NOMO-1 treated with dmso at 0.1 percent for 144 hours (cell line): ENCODE data around the gene COL7A1.
A peak's percentile ranks its signal among the peaks of the same experiment; 100 is the strongest.
"Not testable (repeated sequence)": the region's sequence is repeated elsewhere in the genome, so short reads cannot be mapped to it uniquely, and the experiment has no call there.

Source experiments
- DNase-seq: peaks from one replicate; lab custom pipeline; 2025; ENCODE audit not compliant: unreplicated experiment; lab: John Stamatoyannopoulos, UW

COL7A1 gene

DNA sequence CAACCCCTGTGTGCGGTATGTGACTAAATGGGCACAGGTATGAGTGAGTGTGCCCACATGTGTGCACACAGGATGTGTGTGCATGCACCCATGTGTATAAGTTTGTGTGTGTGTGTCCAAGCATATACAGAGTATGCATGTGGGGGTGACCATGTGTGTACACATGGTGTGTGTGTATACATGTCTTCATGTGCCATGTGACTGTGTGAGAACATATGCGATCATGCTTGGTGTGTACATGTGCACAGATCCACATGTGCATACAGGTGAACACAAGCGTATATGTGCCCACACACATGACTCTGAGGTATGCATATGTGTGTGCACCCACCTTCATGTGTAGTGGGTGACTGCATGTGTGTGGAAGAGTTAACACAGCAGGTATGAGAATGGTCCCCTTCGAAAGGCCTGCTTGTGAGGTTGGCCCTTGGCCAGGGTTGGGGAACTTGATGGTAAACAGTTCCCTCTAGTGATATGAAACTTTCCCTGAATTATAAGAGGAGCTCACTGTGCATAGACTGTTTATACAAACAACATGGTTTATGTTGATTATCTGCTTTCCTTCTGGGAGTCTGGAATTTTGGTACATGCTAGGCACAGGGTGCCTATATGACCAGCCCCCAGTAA is 48.8 kb downstream of the COL7A1 start:
- DNase-seq = no peak

GRCh38 chr3:48544141-48544540 is 51.0 kb downstream of the COL7A1 start:
- DNase-seq = no peak

DNA sequence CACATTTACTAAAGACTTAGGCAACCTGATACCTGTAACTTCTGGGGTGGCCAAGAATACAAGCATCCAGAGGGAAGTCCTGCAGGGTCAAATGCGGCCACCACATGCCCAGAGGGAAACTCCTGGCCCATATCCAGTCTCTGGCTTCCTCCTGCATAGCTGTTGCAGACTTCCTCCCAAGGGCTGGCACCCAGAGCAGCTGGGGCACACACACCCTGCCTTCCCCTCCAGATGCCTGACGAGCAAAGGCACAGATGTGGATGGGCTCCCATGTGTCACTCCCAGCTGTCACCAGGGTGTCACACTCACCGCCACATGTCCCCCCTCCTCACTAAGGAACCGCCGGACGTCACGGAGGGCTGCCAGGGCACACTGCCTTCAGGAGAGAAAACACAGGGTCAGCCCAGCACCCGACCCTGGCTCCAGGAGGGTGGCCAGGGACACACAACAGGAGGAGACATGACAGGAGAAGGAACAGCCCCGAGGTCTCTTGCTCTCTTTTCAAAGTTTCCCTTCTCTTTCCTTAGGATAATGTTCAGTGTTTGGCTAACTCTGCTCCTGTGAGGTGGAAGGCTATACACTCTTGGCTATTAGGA is 51.8 kb downstream of the COL7A1 start:
- no peak for DNase-seq

- no peak for DNase-seq
These were observed 56.7 kb downstream of the COL7A1 start for GRCh38 chr3:48538451-48538850.

DNA sequence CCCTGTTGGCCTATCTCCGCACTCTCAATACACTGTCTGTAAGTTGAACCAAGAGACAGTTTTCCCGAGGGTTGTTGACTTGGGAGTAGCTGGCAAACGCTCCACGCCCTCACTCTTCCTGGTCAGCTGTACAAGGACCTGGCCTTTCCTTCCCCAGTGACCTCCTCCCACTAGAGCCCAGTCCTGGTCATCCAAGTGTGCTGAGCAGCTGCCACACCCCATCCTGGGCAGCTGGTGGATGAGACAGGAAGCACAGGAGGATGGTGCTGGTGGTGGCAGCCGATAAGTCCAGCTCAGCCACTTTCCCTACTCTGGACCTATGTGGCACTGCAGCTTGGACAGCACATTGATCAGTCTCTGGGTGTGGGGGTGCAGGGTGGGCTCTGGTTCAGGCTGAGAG is 58.3 kb downstream of the COL7A1 start:
- no peak for DNase-seq

GRCh38 chr3:48536116-48536515 is 59.0 kb downstream of the COL7A1 start:
- DNase-seq = no peak

DNA sequence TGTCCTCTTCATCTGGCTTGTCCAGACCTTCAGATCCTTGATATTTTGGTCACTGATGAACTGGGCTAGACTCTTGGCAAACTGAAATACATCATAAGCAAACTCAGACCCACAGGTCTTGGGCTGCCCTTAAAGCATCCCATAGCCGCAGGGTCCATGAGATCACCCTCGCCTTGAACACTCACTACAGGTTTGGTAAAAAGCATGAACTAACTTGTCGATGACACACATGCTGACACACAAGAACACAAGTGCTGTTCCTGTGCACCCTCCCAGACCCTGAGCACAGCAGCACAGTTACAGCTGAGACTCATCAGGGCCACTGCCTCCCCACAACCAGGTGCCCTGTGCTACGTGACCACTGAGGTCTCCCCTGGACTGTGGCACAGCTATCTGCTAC is 59.6 kb downstream of the COL7A1 start:
- DNase-seq = no peak

- no peak for DNase-seq
These were observed 62.2 kb downstream of the COL7A1 start for GRCh38 chr3:48532977-48533337.

- no peak for DNase-seq
These were observed 62.7 kb downstream of the COL7A1 start for GRCh38 chr3:48532271-48532976.

- DNase-seq = not testable (repeated sequence)
These were observed 64.4 kb downstream of the COL7A1 start for GRCh38 chr3:48530701-48531100.

DNA sequence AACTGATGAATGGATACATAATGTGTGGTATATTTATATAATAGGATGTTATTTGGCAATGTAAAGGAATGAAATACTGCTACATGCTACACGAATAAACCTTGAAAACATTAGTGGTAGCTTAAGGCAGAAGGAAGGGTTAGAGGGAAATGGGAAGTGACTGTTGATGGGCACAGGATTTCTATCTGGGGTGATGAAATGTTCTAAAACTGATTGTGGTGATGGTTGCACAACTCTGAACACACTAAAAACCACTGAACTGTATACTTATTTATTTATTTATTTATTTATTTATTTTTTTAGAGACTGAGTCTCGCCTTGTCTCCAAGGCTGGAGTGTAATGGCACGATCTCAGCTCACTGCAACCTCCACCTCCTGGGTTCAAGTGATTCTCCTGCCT is 66.4 kb downstream of the COL7A1 start:
- peak; percentile 70 for DNase-seq

GRCh38 chr3:48528048-48528447 is 67.1 kb downstream of the COL7A1 start:
- DNase-seq = peak; percentile 63

- no peak for DNase-seq
These were observed 70.2 kb downstream of the COL7A1 start for GRCh38 chr3:48524970-48525369.

GRCh38 chr3:48521635-48522034 is 73.5 kb downstream of the COL7A1 start:
- DNase-seq = no peak

DNA sequence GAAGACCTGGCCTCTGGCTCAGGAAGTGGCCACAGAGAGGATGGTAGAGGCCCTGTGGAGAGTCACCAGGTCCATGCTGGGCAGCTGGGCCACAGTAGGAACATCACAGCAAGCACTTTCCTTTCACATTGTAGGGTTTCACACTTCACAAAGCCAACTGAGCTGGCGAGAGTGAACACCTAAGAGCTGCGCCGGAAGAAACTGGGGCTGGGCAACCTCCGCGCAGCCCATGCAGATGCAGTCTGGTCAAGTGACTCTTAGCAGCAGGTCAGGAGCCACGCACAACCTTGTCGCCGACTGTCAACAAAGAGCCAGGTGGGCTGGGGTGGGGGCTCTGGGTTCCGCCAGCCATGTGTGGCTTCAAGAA is 75.9 kb downstream of the COL7A1 start:
- DNase-seq = no peak

DNA sequence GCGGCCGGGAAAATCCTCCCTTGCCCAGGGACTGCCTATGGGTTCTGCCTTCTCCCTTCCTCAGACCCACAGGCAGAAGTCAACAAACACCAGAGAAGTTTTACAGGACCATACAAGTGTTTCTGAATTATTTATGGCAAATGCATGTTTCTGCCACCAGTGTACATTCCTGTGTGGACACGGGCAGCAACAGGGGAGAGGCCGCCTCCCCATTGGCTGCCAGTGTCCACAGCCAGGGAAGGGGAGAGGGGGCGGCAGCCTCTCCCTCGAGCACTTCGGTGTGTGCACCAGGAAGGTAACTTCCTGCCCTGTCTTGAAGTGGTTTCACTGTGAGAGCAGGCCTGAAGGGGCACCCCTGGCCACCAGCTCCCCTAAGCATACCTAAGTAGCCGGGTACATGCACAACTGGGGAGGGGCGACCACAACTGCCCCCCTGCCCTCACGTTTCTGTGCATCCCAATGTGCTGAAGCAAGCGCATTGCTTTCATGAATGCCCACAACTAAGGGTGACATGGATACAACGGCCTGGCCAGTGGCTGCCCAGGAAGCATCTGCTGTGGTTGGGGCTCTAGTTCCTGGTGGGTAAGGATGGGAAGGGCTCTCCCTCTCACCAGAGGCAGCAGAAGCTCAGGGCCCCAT is 76.4 kb downstream of the COL7A1 start:
- no peak for DNase-seq

DNA sequence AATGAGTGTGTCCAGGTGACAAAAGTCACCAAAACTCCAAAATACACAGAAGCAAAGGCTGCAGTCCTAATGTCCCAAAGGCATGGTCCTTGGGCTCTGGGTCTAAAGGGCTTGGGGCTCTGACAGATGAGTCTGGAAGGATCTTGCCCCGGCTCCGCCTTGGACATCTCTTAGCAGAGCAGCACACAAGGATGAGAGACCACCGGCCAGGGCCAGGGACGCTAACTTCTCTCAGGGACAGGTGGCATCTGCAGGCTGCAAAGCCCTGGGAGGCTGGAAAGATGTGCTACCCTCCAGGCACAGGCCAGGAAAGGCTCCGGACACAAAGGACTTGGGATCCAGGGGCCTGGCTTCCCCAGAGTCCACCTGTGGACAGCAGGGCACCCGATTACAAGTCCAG is 77.1 kb downstream of the COL7A1 start:
- no peak for DNase-seq

DNA sequence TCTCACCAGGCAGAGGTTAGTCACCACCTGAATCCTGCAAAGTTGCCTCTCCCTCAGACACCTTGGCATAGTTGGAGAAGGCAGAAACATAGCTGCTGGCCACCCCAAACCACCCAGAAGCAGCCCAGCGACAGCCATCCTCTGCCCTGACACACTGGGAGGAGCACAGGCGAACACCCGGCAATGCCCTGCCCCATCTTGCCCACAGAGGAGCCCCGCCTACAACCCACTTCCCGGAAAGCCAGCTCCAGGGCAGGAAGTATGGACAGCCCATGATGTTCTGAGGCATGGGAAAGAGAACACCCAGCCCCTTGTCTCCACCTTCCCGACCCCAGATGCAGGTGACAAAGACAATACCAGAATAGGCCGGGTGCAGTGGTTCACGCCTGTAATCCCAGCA is 78.6 kb downstream of the COL7A1 start:
- DNase-seq = no peak

- DNase-seq = no peak
These were observed 80.5 kb downstream of the COL7A1 start for GRCh38 chr3:48514431-48515227.
